Neural progenitor cell (in vitro differentiated cells): ENCODE data around the gene ADCY2.

Source experiments
- EZH2 ChIP-seq: fragments of 200-600 bp; sonication (generic); IDR thresholded peaks from 2 replicates; pipeline ENCODE4 v1.6.1; 2017; ENCODE audit warnings: antibody characterized with exemption, mild to moderate bottlenecking, moderate library complexity
- TF ChIP-seq, protein P1 (sequence below): fragments of 200-600 bp; sonication (generic); IDR thresholded peaks from 2 replicates; pipeline ENCODE4 v1.5.1; 2017; ENCODE audit warnings: antibody characterized with exemption, mild to moderate bottlenecking

DNA sequence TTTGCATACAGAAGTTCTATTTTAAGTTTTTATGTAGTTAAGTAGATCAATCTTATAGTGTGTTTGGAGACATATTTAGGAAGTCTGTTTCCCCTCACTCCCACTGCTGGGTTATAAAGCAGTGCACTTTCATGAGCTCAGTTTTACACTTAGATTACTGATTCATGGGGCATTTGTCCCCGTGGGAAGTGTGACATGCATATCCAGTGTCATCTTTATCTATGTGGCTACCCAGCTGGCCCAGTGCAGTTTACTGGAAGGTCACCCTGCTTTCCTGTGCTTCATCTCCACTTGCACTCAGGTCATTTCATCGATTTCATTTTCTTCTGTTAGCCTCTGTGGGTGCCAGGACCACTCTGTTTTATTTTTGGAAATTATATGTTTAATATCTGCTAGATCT is 49.1 kb downstream of the ADCY2 start:
- TF ChIP-seq, protein P1, sequence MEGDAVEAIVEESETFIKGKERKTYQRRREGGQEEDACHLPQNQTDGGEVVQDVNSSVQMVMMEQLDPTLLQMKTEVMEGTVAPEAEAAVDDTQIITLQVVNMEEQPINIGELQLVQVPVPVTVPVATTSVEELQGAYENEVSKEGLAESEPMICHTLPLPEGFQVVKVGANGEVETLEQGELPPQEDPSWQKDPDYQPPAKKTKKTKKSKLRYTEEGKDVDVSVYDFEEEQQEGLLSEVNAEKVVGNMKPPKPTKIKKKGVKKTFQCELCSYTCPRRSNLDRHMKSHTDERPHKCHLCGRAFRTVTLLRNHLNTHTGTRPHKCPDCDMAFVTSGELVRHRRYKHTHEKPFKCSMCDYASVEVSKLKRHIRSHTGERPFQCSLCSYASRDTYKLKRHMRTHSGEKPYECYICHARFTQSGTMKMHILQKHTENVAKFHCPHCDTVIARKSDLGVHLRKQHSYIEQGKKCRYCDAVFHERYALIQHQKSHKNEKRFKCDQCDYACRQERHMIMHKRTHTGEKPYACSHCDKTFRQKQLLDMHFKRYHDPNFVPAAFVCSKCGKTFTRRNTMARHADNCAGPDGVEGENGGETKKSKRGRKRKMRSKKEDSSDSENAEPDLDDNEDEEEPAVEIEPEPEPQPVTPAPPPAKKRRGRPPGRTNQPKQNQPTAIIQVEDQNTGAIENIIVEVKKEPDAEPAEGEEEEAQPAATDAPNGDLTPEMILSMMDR = no peak
- no peak for TF ChIP-seq EZH2
